H9 (cell line): ENCODE results near the gene COL4A1. TPM values are rescaled to one million over a fixed set of nuclear protein-coding genes. Genes with fewer than 3 reads are reported as not detected.

ENCODE experiments used
- DNase-seq: peaks from one replicate; pipeline ENCODE4 v3.0.0-alpha.2; 2017
- H2AFZ ChIP-seq: one replicate; pipeline ENCODE4 v1.6.1; 2013; ENCODE audit warnings: mild to moderate bottlenecking, low read length, control low read depth, moderate library complexity
- H2AK5ac ChIP-seq: 2 replicates; pipeline ENCODE4 v1.6.1; 2013; ENCODE audit warnings: low read length, control low read depth, mixed read lengths; ENCODE audit not compliant: insufficient read length
- H2BK120ac ChIP-seq: one replicate; pipeline ENCODE4 v1.6.1; 2013; ENCODE audit warnings: low read depth, mild to moderate bottlenecking, low read length, control low read depth, inconsistent platforms; ENCODE audit not compliant: poor library complexity, severe bottlenecking
- H2BK12ac ChIP-seq: 2 replicates; pipeline ENCODE4 v1.6.1; 2013; ENCODE audit warnings: low read length, control low read depth, mixed read lengths, low read depth; ENCODE audit not compliant: insufficient read length
- H2BK15ac ChIP-seq: 2 replicates; pipeline ENCODE4 v1.6.1; 2013; ENCODE audit warnings: low read depth, low read length, control low read depth
- H2BK20ac ChIP-seq: one replicate; pipeline ENCODE4 v1.6.1; 2013; ENCODE audit warnings: low read depth, mild to moderate bottlenecking, low read length, control low read depth, inconsistent platforms; ENCODE audit not compliant: poor library complexity, severe bottlenecking
- H2BK5ac ChIP-seq: 2 replicates; pipeline ENCODE4 v1.6.1; 2013; ENCODE audit warnings: low read length, control low read depth, mixed read lengths; ENCODE audit not compliant: insufficient read length
- H3K14ac ChIP-seq: 2 replicates; pipeline ENCODE4 v1.6.1; 2013; ENCODE audit warnings: low read length, control low read depth; ENCODE audit not compliant: insufficient read depth
- H3K18ac ChIP-seq: 2 replicates; pipeline ENCODE4 v1.6.1; 2013; ENCODE audit warnings: low read depth, mild to moderate bottlenecking, mixed read lengths, low read length, control low read depth; ENCODE audit not compliant: insufficient read length
- H3K23ac ChIP-seq: 2 replicates; pipeline ENCODE4 v1.6.1; 2013; ENCODE audit warnings: low read length, control low read depth, mixed read lengths, low read depth; ENCODE audit not compliant: insufficient read length
- H3K23me2 ChIP-seq: 2 replicates; pipeline ENCODE4 v1.6.1; 2013; ENCODE audit warnings: low read depth, mild to moderate bottlenecking, mixed read lengths, low read length, control low read depth; ENCODE audit not compliant: insufficient read length, poor library complexity, severe bottlenecking
- H3K27ac ChIP-seq: 2 replicates; pipeline ENCODE4 v1.5.1; 2013; ENCODE audit warnings: low read length, control low read depth, mixed read lengths, low read depth; ENCODE audit not compliant: insufficient read length
- H3K27me3 ChIP-seq: 2 replicates; pipeline ENCODE4 v1.6.1; 2013; ENCODE audit warnings: low read length, control low read depth, inconsistent platforms; ENCODE audit not compliant: insufficient read depth
- H3K4ac ChIP-seq: 2 replicates; pipeline ENCODE4 v1.6.1; 2013; ENCODE audit warnings: low read depth, mild to moderate bottlenecking, control low read depth, inconsistent platforms, low read length, moderate library complexity
- H3K4me1 ChIP-seq: 2 replicates; pipeline ENCODE4 v1.6.1; 2013; ENCODE audit warnings: low read length, control low read depth, inconsistent platforms; ENCODE audit not compliant: insufficient read depth
- H3K4me2 ChIP-seq: 2 replicates; pipeline ENCODE4 v1.6.1; 2013; ENCODE audit warnings: low read length, control low read depth, mixed read lengths; ENCODE audit not compliant: insufficient read length, insufficient read depth
- H3K56ac ChIP-seq: 2 replicates; pipeline ENCODE4 v1.6.1; 2013; ENCODE audit warnings: low read depth, mild to moderate bottlenecking, mixed read lengths, low read length, control low read depth; ENCODE audit not compliant: insufficient read length
- H3K79me1 ChIP-seq: 2 replicates; pipeline ENCODE4 v1.6.1; 2013; ENCODE audit warnings: low read depth, mild to moderate bottlenecking, moderate library complexity, low read length, control low read depth, inconsistent platforms; ENCODE audit not compliant: insufficient read depth, poor library complexity, severe bottlenecking
- H3K79me2 ChIP-seq: 2 replicates; pipeline ENCODE4 v1.6.1; 2013; ENCODE audit warnings: low read length, control low read depth, inconsistent platforms; ENCODE audit not compliant: insufficient read depth
- H3K9ac ChIP-seq: 2 replicates; pipeline ENCODE4 v1.6.1; 2013; ENCODE audit warnings: low read length, control low read depth, mixed read lengths; ENCODE audit not compliant: insufficient read length; ENCODE audit errors: extremely low read depth
- H3K9me3 ChIP-seq: one replicate; pipeline ENCODE4 v1.6.1; 2013; ENCODE audit warnings: low read depth, low read length, inconsistent platforms; ENCODE audit not compliant: control insufficient read depth
- H3T11ph ChIP-seq: one replicate; pipeline ENCODE4 v1.6.1; 2013; ENCODE audit warnings: mild to moderate bottlenecking, low read length, control low read depth, inconsistent platforms
- H4K20me1 ChIP-seq: one replicate; pipeline ENCODE4 v1.6.1; 2013; ENCODE audit not compliant: control insufficient read depth, insufficient read length, insufficient read depth
- H4K5ac ChIP-seq: 2 replicates; pipeline ENCODE4 v1.6.1; 2013; ENCODE audit warnings: low read depth, mild to moderate bottlenecking, mixed read lengths, low read length, control low read depth; ENCODE audit not compliant: insufficient read length
- H4K8ac ChIP-seq: replicated peaks from 2 replicates; pipeline ENCODE4 v1.6.1; 2013; ENCODE audit warnings: low read length, control low read depth, mixed read lengths, low read depth; ENCODE audit not compliant: insufficient read length
- H4K91ac ChIP-seq: 2 replicates; pipeline ENCODE4 v1.6.1; 2013; ENCODE audit warnings: low read depth, mild to moderate bottlenecking, moderate library complexity, mixed read lengths, low read length, control low read depth; ENCODE audit not compliant: insufficient read length
- H3K27ac Mint-ChIP-seq, 3 experiments: 2 replicates in 2 of 3; 3 replicates in 1 of 3; pipeline ENCODE4 v1.8.0; 2020 to 2021; ENCODE audit warnings: mixed read lengths in 3 of 3, mild to moderate bottlenecking in 1 of 3, moderate library complexity in 1 of 3
- H3K27me3 Mint-ChIP-seq: 2 replicates; pipeline ENCODE4 v1.8.0; 2021; ENCODE audit warnings: low read depth, mild to moderate bottlenecking, moderate library complexity, mixed read lengths
- H3K36me3 Mint-ChIP-seq, 3 experiments: 2 replicates in 2 of 3; 3 replicates in 1 of 3; pipeline ENCODE4 v1.8.0; 2020 to 2021; ENCODE audit warnings: low read depth in 3 of 3, mixed read lengths in 3 of 3; ENCODE audit not compliant: insufficient read depth in 1 of 3
- H3K4me1 Mint-ChIP-seq, 2 experiments: 2 replicates each; pipeline ENCODE4 v1.8.0; 2020; ENCODE audit warnings: mixed read lengths in 2 of 2
- H3K4me3 Mint-ChIP-seq, 2 experiments: 2 replicates in 1 of 2; 3 replicates in 1 of 2; pipeline ENCODE4 v1.8.0; 2020 to 2021; ENCODE audit warnings: mild to moderate bottlenecking in 2 of 2, mixed read lengths in 2 of 2, moderate library complexity in 1 of 2
- H3K9me3 Mint-ChIP-seq, 2 experiments: 2 replicates in 1 of 2; 3 replicates in 1 of 2; pipeline ENCODE4 v1.8.0; 2020; ENCODE audit warnings: mild to moderate bottlenecking in 2 of 2, mixed read lengths in 2 of 2, moderate library complexity in 1 of 2
- WGBS: extraction: QIAGEN DNeasy Blood & Tissue Kit; methylation state at CpG from one replicate; pipeline ENCODE4 v1.1.7; 2013; ENCODE audit warnings: missing lambda C conversion rate, low lambda C conversion rate, mixed read lengths; ENCODE audit not compliant: insufficient read length; ENCODE audit errors: extremely low coverage; 5-methylcytosine and 5-hydroxymethylcytosine counted together
- total RNA-seq: library from RNA; stranded (reverse); gene quantifications from 2 replicates; pipeline ENCODE4 v1.2.1, GENCODE V29; 2021
- TF ChIP-seq, protein P1 (sequence below): fragments of 200-600 bp; sonication (generic); conservative IDR thresholded peaks from 3 replicates; pipeline ENCODE4 v1.8.0; 2021; ENCODE audit warnings: antibody characterized with exemption, mild to moderate bottlenecking

COL4A1 gene
- total RNA-seq, 1 experiment from 2014 or later, result 73.1 TPM

DNA sequence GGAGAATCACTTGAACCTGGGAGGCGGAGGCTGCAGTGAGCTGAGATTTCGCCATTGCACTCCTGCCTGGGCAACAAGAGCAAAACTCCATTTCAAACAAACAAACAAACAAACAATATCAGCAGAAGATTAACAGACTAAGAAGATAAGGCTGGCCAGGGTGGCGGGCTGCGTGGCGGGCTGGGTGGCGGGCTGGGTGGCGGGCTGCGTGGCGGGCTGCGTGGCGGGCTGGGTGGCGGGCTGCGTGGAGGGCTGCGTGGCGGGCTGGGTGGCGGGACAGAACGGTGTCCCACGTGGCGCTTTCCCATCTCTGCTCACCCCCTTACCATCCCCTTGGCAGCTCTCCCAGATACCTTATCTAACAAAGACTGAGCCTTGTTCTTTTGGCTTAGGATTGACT, 196.2 kb downstream of the COL4A1 start:
- Mint-ChIP-seq H3K4me1 (peaks cover 25 to 30% of the 10 kb centered on the region in 2 experiments), H3K36me3 (no peaks in the 10 kb centered on the region), H3K27me3 (peaks cover 22% of the 10 kb centered on the region), H3K4me3 (no peak overlapping the region), H3K9me3 (no peaks in the 10 kb centered on the region), H3K27ac (no peak overlapping the region)
- Histone ChIP-seq H2BK5ac (no peak overlapping the region), H3K9ac (no peak overlapping the region), H3K23ac (no peak overlapping the region), H2AFZ (no peak overlapping the region), H3K4me1 (no peaks in the 10 kb centered on the region), H3K79me2 (no peaks in the 10 kb centered on the region), H2BK15ac (no peak overlapping the region), H3K79me1 (no peaks in the 10 kb centered on the region), H3K4ac (no peak overlapping the region), H2BK12ac (no peak overlapping the region), H3K27ac (no peak overlapping the region), H4K20me1 (no peaks in the 10 kb centered on the region), H3K9me3 (no peaks in the 10 kb centered on the region), H4K5ac (no peak overlapping the region), H4K8ac (no peak overlapping the region), H3K27me3 (no peaks in the 10 kb centered on the region), H2AK5ac (no peak overlapping the region), H3K18ac (no peak overlapping the region), H3K14ac (no peak overlapping the region), H3K4me2 (no peak overlapping the region), H4K91ac (no peak overlapping the region), H2BK20ac (no peak overlapping the region), H3K23me2 (no peaks in the 10 kb centered on the region), H3K56ac (no peak overlapping the region), H2BK120ac (no peak overlapping the region), H3T11ph (no peak overlapping the region)
- peak; percentile 17 for DNase-seq
- no CpG with 5 or more reads among the region's 19 CpGs for WGBS
- TF ChIP-seq, protein P1, sequence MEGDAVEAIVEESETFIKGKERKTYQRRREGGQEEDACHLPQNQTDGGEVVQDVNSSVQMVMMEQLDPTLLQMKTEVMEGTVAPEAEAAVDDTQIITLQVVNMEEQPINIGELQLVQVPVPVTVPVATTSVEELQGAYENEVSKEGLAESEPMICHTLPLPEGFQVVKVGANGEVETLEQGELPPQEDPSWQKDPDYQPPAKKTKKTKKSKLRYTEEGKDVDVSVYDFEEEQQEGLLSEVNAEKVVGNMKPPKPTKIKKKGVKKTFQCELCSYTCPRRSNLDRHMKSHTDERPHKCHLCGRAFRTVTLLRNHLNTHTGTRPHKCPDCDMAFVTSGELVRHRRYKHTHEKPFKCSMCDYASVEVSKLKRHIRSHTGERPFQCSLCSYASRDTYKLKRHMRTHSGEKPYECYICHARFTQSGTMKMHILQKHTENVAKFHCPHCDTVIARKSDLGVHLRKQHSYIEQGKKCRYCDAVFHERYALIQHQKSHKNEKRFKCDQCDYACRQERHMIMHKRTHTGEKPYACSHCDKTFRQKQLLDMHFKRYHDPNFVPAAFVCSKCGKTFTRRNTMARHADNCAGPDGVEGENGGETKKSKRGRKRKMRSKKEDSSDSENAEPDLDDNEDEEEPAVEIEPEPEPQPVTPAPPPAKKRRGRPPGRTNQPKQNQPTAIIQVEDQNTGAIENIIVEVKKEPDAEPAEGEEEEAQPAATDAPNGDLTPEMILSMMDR, result no peak
